Keratinocyte (primary cell): ENCODE results near the gene H19. TPM values are rescaled to one million over a fixed set of nuclear protein-coding genes. Genes with fewer than 3 reads are reported as not detected.

ENCODE experiments used
- DNase-seq: peaks from one replicate; pipeline ENCODE4 v3.0.0-alpha.2; 2011; ENCODE audit warnings: low read depth, missing footprints, low spot score
- FAIRE-seq: peaks from 2 replicates; lab custom pipeline; 2011; peaks lifted over from hg19 to GRCh38; lab: Jason Lieb, UNC
- H2AFZ ChIP-seq: 2 replicates; pipeline ENCODE4 v1.6.0; 2012; ENCODE audit warnings: low read length, control low read depth, inconsistent platforms; ENCODE audit not compliant: control insufficient read depth
- H3K27ac ChIP-seq: 2 replicates; pipeline ENCODE4 v1.5.1; 2011; ENCODE audit warnings: low read length; ENCODE audit not compliant: control insufficient read depth, insufficient read depth
- H3K27me3 ChIP-seq: 3 replicates; pipeline ENCODE4 v1.6.0; 2011; ENCODE audit warnings: low read length; ENCODE audit not compliant: control insufficient read depth, insufficient read depth; ENCODE audit errors: extremely low read depth
- H3K36me3 ChIP-seq, 2 experiments: 2 replicates in 1 of 2; 3 replicates in 1 of 2; pipeline ENCODE4 v1.5.1; 2011; ENCODE audit warnings: low read length in 2 of 2, mild to moderate bottlenecking in 1 of 2; ENCODE audit not compliant: control insufficient read depth in 2 of 2, insufficient read depth in 2 of 2; ENCODE audit errors: extremely low read depth in 1 of 2
- H3K4me1 ChIP-seq: 3 replicates; pipeline ENCODE4 v1.5.1; 2011; ENCODE audit warnings: low read length; ENCODE audit not compliant: control insufficient read depth, insufficient read depth; ENCODE audit errors: extremely low read depth
- H3K4me2 ChIP-seq: 3 replicates; pipeline ENCODE4 v1.6.0; 2011; ENCODE audit warnings: low read depth, low read length; ENCODE audit not compliant: control insufficient read depth, insufficient read depth; ENCODE audit errors: extremely low read depth
- H3K4me3 ChIP-seq, 3 experiments: fragments of 200-600 bp in 1 of 3; sonication (generic) in 1 of 3; 2 replicates in 2 of 3; 3 replicates in 1 of 3; pipeline ENCODE4 v1.5.1; 2011 to 2016; ENCODE audit warnings: low read length in 3 of 3, mild to moderate bottlenecking in 3 of 3, control low read depth in 2 of 3, inconsistent platforms in 1 of 3, low read depth in 1 of 3, mixed read lengths in 1 of 3, mixed run types in 1 of 3, moderate library complexity in 1 of 3; ENCODE audit not compliant: control insufficient read depth in 2 of 3, insufficient read depth in 2 of 3; ENCODE audit errors: extremely low read depth in 1 of 3
- H3K79me2 ChIP-seq: 2 replicates; pipeline ENCODE4 v1.6.0; 2012; ENCODE audit warnings: low read length; ENCODE audit not compliant: control insufficient read depth, insufficient read depth
- H3K9ac ChIP-seq: 3 replicates; pipeline ENCODE4 v1.6.0; 2011; ENCODE audit warnings: low read length; ENCODE audit not compliant: control insufficient read depth, insufficient read depth; ENCODE audit errors: extremely low read depth
- H3K9me1 ChIP-seq: 3 replicates; pipeline ENCODE4 v1.6.0; 2011; ENCODE audit warnings: low read length; ENCODE audit not compliant: control insufficient read depth, insufficient read depth; ENCODE audit errors: extremely low read depth
- H3K9me3 ChIP-seq: 2 replicates; pipeline ENCODE4 v1.5.1; 2012; ENCODE audit warnings: low read depth, low read length; ENCODE audit not compliant: control insufficient read depth
- H4K20me1 ChIP-seq: 3 replicates; pipeline ENCODE4 v1.6.0; 2011; ENCODE audit warnings: low read length; ENCODE audit not compliant: control insufficient read depth, insufficient read depth; ENCODE audit errors: extremely low read depth
- CTCF ChIP-seq, 3 experiments: IDR thresholded peaks in 1 of 3; conservative IDR thresholded peaks in 1 of 3; optimal IDR thresholded peaks in 1 of 3; 2 replicates in 2 of 3; 3 replicates in 1 of 3; pipeline versions ENCODE3 to v1.5.1; 2011; ENCODE audit warnings: low read length in 3 of 3, mild to moderate bottlenecking in 3 of 3, moderate library complexity in 2 of 3, control low read depth in 1 of 3, inconsistent platforms in 1 of 3; ENCODE audit not compliant: insufficient read depth in 2 of 3; ENCODE audit errors: extremely low read depth in 1 of 3
- EZH2 ChIP-seq: IDR thresholded peaks from one replicate; pipeline ENCODE4 v1.6.1; 2012; ENCODE audit warnings: inconsistent platforms, mild to moderate bottlenecking, low read length, moderate library complexity
- dilution Hi-C: fragments of 300-500 bp; cut with MboI; formaldehyde crosslinking; loops from one replicate; pipeline ENCODE4 v1.7.0; 2020; ENCODE audit warnings: low sequenced_read_pairs; ENCODE audit not compliant: extremely low pct_ligation_motif_present
- polyA minus RNA-seq, 3 experiments: library from RNA; depleted of rRNA, polyadenylated mRNA; stranded (reverse); fragments of >200 nt; gene quantifications; 1 replicate in 1 of 3; 2 replicates in 1 of 3; 3 replicates in 1 of 3; pipeline ENCODE4 v1.2.3, GENCODE V29; 2011
- polyA plus RNA-seq, 5 experiments: library from polyadenylated mRNA; depleted of rRNA in 3 of 5; stranded (reverse) in 3 of 5; stranded (forward) in 1 of 5; unstranded in 1 of 5; fragments of >200 nt; gene quantifications; 1 replicate in 1 of 5; 2 replicates in 3 of 5; 3 replicates in 1 of 5; pipeline versions ENCODE4 v1.2.1 to v1.2.3, GENCODE V29; 2011 to 2012; ENCODE audit warnings: missing spikeins in 2 of 5, low read depth in 1 of 5, low replicate concordance in 1 of 5

H19 gene
- 1.9 to 26.9 TPM (median 15.6 TPM) in 3 replicates for polyA plus RNA-seq
- 8.1 TPM for polyA plus RNA-seq (2011; ENCODE audit: low read depth)
- polyA plus RNA-seq (2011; cell fraction: cytosol; rRNA removed), result 4.3 and 7.7 TPM in 2 replicates
- 3.3 and 6.4 TPM in 2 replicates for polyA plus RNA-seq (2011; cell fraction: nucleus; rRNA removed)
- 4.8 and 7.3 TPM in 2 replicates for polyA plus RNA-seq (2012; ENCODE audit: low replicate concordance)
- 2.0 to 8.4 TPM (median 4.5 TPM) in 3 replicates for polyA minus RNA-seq
- 7.9 TPM for polyA minus RNA-seq (2011; cell fraction: cytosol; rRNA and poly(A)+ RNA removed)
- polyA minus RNA-seq (2011; cell fraction: nucleus; rRNA and poly(A)+ RNA removed), result 0.47 and 1.7 TPM in 2 replicates

GRCh38 chr11:1997755-1998154, at the start of gene H19:
TSS of gene H19 (minus strand) at chr11:1997842.
- no peak for FAIRE-seq
- no peak within 1 kb of the TSS for H3K4me2 ChIP-seq
- dilution Hi-C loops, result no loop called here

GRCh38 chr11:2041963-2042362, 44.3 kb upstream of the H19 start:
- no peak overlapping the region for H3K4me2 ChIP-seq
- DNase-seq (no peak), FAIRE-seq (no peak)
- H3K36me3 ChIP-seq, result no peaks in the 10 kb centered on the region
- H3K4me3 ChIP-seq, result no peak overlapping the region
- dilution Hi-C loops, result no loop called here
- TF ChIP-seq CTCF (optimal IDR thresholded peaks at IDR 0.05 in 1 of 3, IDR thresholded peaks at IDR 0.05 in 1 of 3, conservative IDR thresholded peaks at IDR 0.05 in 1 of 3; ENCODE audit: extremely low read depth in 1 of 3, insufficient read depth in 2 of 3, low read length in 3 of 3) (no peak), EZH2 (no peak)
- no peak overlapping the region for H3K27ac ChIP-seq
- no peak overlapping the region for H3K9ac ChIP-seq
- no peaks in the 10 kb centered on the region for H3K9me1 ChIP-seq
- peaks cover 3% of the 10 kb centered on the region for H3K27me3 ChIP-seq
- no peaks in the 10 kb centered on the region for H4K20me1 ChIP-seq
- no peaks in the 10 kb centered on the region for H3K4me1 ChIP-seq
- no peaks in the 10 kb centered on the region for H3K79me2 ChIP-seq
- no peaks in the 10 kb centered on the region for H3K9me3 ChIP-seq
- no peak overlapping the region for H2AFZ ChIP-seq

More at GRCh38 chr11:1997755-1998154, at the start of gene H19:
- Histone ChIP-seq H3K27me3 (no peaks in the 10 kb centered on the region), H3K9ac (no peak within 1 kb of the TSS), H3K79me2 (no peaks in the 10 kb centered on the region), H3K27ac (no peak within 1 kb of the TSS), H3K4me1 (no peaks in the 10 kb centered on the region), H3K9me1 (no peaks in the 10 kb centered on the region), H3K9me3 (no peaks in the 10 kb centered on the region), H4K20me1 (no peaks in the 10 kb centered on the region), H3K4me3 (no peak within 1 kb of the TSS), H3K36me3 (no peaks in the 10 kb centered on the region), H2AFZ (no peak within 1 kb of the TSS)
- TF ChIP-seq EZH2, result no peak
- no peak for TF ChIP-seq CTCF (optimal IDR thresholded peaks at IDR 0.05 in 1 of 3, IDR thresholded peaks at IDR 0.05 in 1 of 3, conservative IDR thresholded peaks at IDR 0.05 in 1 of 3; ENCODE audit: extremely low read depth in 1 of 3, insufficient read depth in 2 of 3, low read length in 3 of 3)
- no peak for DNase-seq
